Small intestine (tissue), 7 donors: ENCODE measurements around the gene FNDC3B. TPM values are rescaled to one million over a fixed set of nuclear protein-coding genes. Genes with fewer than 3 reads are reported as not detected.
"Not testable (repeated sequence)": the region's sequence is repeated elsewhere in the genome, so short reads cannot be mapped to it uniquely, and the experiment has no call there.

ENCODE experiments used
- DNase-seq, 2 donors: peaks; one replicate each; pipeline versions ENCODE4 v3.0.0 to v3.0.0-alpha.2; 2013
- FAIRE-seq: peaks from 2 replicates; lab custom pipeline; 2012; peaks lifted over from hg19 to GRCh38; lab: Jason Lieb, UNC
- H3K27ac ChIP-seq, 3 donors: one replicate each; pipeline ENCODE4 v1.5.1; 2013; ENCODE audit warnings: low read length in 2 of 3, mild to moderate bottlenecking in 2 of 3, control low read depth in 1 of 3, inconsistent platforms in 1 of 3, low read depth in 1 of 3, moderate library complexity in 1 of 3
- H3K27me3 ChIP-seq, 3 donors: one replicate each; pipeline ENCODE4 v1.6.1; 2013; ENCODE audit warnings: low read length in 3 of 3, inconsistent platforms in 1 of 3; ENCODE audit not compliant: control insufficient read depth in 3 of 3, insufficient read depth in 3 of 3
- H3K36me3 ChIP-seq, 3 donors: one replicate each; pipeline ENCODE4 v1.6.1; 2013; ENCODE audit warnings: low read length in 3 of 3, inconsistent platforms in 1 of 3, low read depth in 1 of 3, mild to moderate bottlenecking in 1 of 3, moderate library complexity in 1 of 3; ENCODE audit not compliant: control insufficient read depth in 3 of 3, insufficient read depth in 2 of 3
- H3K4me1 ChIP-seq, 3 donors: one replicate each; pipeline ENCODE4 v1.6.1; 2013; ENCODE audit warnings: low read length in 2 of 3, inconsistent platforms in 1 of 3, low read depth in 1 of 3, mild to moderate bottlenecking in 1 of 3, moderate library complexity in 1 of 3; ENCODE audit not compliant: control insufficient read depth in 3 of 3, insufficient read depth in 2 of 3
- H3K4me3 ChIP-seq, 3 donors: one replicate each; pipeline ENCODE4 v1.5.1; 2013; ENCODE audit warnings: low read length in 3 of 3, control low read depth in 1 of 3, inconsistent platforms in 1 of 3, low read depth in 1 of 3, mild to moderate bottlenecking in 1 of 3, moderate library complexity in 1 of 3
- H3K9me3 ChIP-seq, 2 donors: one replicate each; pipeline ENCODE4 v1.6.1; 2013; ENCODE audit warnings: low read depth in 1 of 2, low read length in 1 of 2; ENCODE audit not compliant: control insufficient read depth in 2 of 2, insufficient read depth in 1 of 2
- WGBS, 3 donors: extraction: QIAGEN DNeasy Blood & Tissue Kit; methylation state at CpG; one replicate each; pipeline ENCODE4 v1.1.7; 2013; 5-methylcytosine and 5-hydroxymethylcytosine counted together
- polyA plus RNA-seq, 4 donors: library from polyadenylated mRNA; stranded (reverse) in 3 of 4; unstranded in 1 of 4; fragments of 200-250 nt in 3 of 4; fragments of 120-200 nt in 1 of 4; gene quantifications; one replicate each; pipeline versions ENCODE4 v1.2.1 to v1.2.3, GENCODE V29; 2013
- donor health status: healthy with polysubstance abuse.
- donor health status: control.
- donor health status: control.
- donor health status: Bipolar disorder and iron deficiency.
- donor health status: healthy.

Gene FNDC3B
- polyA plus RNA-seq, 4 donors, result 6.0 to 24.7 (median 10.1) TPM

- Histone ChIP-seq H3K27me3 (no peaks in the 10 kb centered on the region), H3K36me3 (peaks cover 4 to 14% (median 11%) of the 10 kb centered on the region in 3 donors), H3K4me1 (no peaks in the 10 kb centered on the region), H3K9me3 (no peaks in the 10 kb centered on the region), H3K4me3 (no peak overlapping the region), H3K27ac (no peak overlapping the region)
- WGBS, 3 donors, result 95 to 99% (median 96%) methylated on average over 3 of the region's 3 CpGs
- FAIRE-seq (no peak), DNase-seq (no peak)
Measured at GRCh38 chr3:172365028-172365567, 325.7 kb downstream of the FNDC3B start.

GRCh38 chr3:172367205-172368105 is 328.1 kb downstream of the FNDC3B start:
- H3K4me1 ChIP-seq, result no peaks in the 10 kb centered on the region
- no peaks in the 10 kb centered on the region for H3K9me3 ChIP-seq
- WGBS, 3 donors, result 77 to 87% (median 85%) methylated on average over 9 of the region's 9 CpGs
- no peak overlapping the region for H3K4me3 ChIP-seq
- no peak for FAIRE-seq
- no peak overlapping the region for H3K27ac ChIP-seq
- no peak for DNase-seq
- H3K36me3 ChIP-seq, result peaks cover 4 to 14% (median 11%) of the 10 kb centered on the region in 3 donors
- H3K27me3 ChIP-seq, result no peaks in the 10 kb centered on the region

- 93 to 96% (median 94%) methylated on average over 5 of the region's 5 CpGs for WGBS, 3 donors
- not testable (repeated sequence) for FAIRE-seq
- peaks cover 0 to 17% (median 6%) of the 10 kb centered on the region in 3 donors for H3K36me3 ChIP-seq
Measured at GRCh38 chr3:172368556-172368955, 329.2 kb downstream of the FNDC3B start.

GRCh38 chr3:172369590-172370259 is 330.3 kb downstream of the FNDC3B start:
- WGBS, 3 donors, result 87 to 92% (median 88%) methylated on average over 9 of the region's 9 CpGs
- no peak for FAIRE-seq
- DNase-seq, result no peak
- Histone ChIP-seq H3K9me3 (no peaks in the 10 kb centered on the region), H3K36me3 (peaks cover 0 to 20% (median 6%) of the 10 kb centered on the region in 3 donors), H3K27me3 (no peaks in the 10 kb centered on the region), H3K27ac (no peak overlapping the region), H3K4me1 (no peaks in the 10 kb centered on the region), H3K4me3 (no peak overlapping the region)

More at GRCh38 chr3:172368556-172368955, 329.2 kb downstream of the FNDC3B start:
- H3K9me3 ChIP-seq, H3K4me3 ChIP-seq, H3K27me3 ChIP-seq, H3K27ac ChIP-seq, H3K4me1 ChIP-seq, DNase-seq: not testable (repeated sequence)

GRCh38 chr3:172370419-172370818 is 331.0 kb downstream of the FNDC3B start:
- DNase-seq (no peak), FAIRE-seq (no peak)
- no peaks in the 10 kb centered on the region for H3K4me1 ChIP-seq
- peaks cover 0 to 20% (median 6%) of the 10 kb centered on the region in 3 donors for H3K36me3 ChIP-seq
- H3K27ac ChIP-seq, result no peak overlapping the region
- WGBS, 3 donors, result 77 to 91% (median 84%) methylated on average over 3 of the region's 3 CpGs
- H3K27me3 ChIP-seq, result no peaks in the 10 kb centered on the region
- H3K9me3 ChIP-seq, result no peaks in the 10 kb centered on the region
- no peak overlapping the region for H3K4me3 ChIP-seq

- DNase-seq (no peak), FAIRE-seq (no peak)
- peaks cover 0 to 23% (median 4%) of the 10 kb centered on the region in 3 donors for H3K36me3 ChIP-seq
- no peaks in the 10 kb centered on the region for H3K9me3 ChIP-seq
- H3K27ac ChIP-seq, result no peak overlapping the region
- no peaks in the 10 kb centered on the region for H3K27me3 ChIP-seq
- no peaks in the 10 kb centered on the region for H3K4me1 ChIP-seq
- H3K4me3 ChIP-seq, result no peak overlapping the region
- WGBS, 3 donors, result 91 to 99% (median 98%) methylated on average over 4 of the region's 4 CpGs
Measured at GRCh38 chr3:172371544-172371943, 332.2 kb downstream of the FNDC3B start.

- Histone ChIP-seq H3K4me3 (no peak overlapping the region), H3K36me3 (peaks cover 0 to 26% (median 4%) of the 10 kb centered on the region in 3 donors), H3K9me3 (no peaks in the 10 kb centered on the region), H3K27me3 (no peaks in the 10 kb centered on the region), H3K4me1 (no peaks in the 10 kb centered on the region), H3K27ac (no peak overlapping the region)
- WGBS, 3 donors, result 92 to 93% (median 92%) methylated on average over 4 of the region's 4 CpGs
- FAIRE-seq (no peak), DNase-seq (no peak)
Measured at GRCh38 chr3:172372895-172373294, 333.5 kb downstream of the FNDC3B start.

GRCh38 chr3:172373912-172374311 is 334.5 kb downstream of the FNDC3B start:
- H3K27me3 ChIP-seq, result no peaks in the 10 kb centered on the region
- WGBS, 3 donors, result 95 to 99% (median 96%) methylated on average over 5 of the region's 5 CpGs
- H3K4me3 ChIP-seq, result no peak overlapping the region
- FAIRE-seq (no peak), DNase-seq (no peak)
- no peak overlapping the region for H3K27ac ChIP-seq
- peaks cover 5 to 33% (median 7%) of the 10 kb centered on the region in 3 donors for H3K36me3 ChIP-seq
- peaks cover 0 to 5% of the 10 kb centered on the region in 2 donors for H3K9me3 ChIP-seq
- no peaks in the 10 kb centered on the region for H3K4me1 ChIP-seq
